BJ (cell line): ENCODE measurements around the gene NDUFA6. TPM values are rescaled to one million over a fixed set of nuclear protein-coding genes. Genes with fewer than 3 reads are reported as not detected.
"Not testable (repeated sequence)": the region's sequence is repeated elsewhere in the genome, so short reads cannot be mapped to it uniquely, and the experiment has no call there.

ENCODE experiments used
- CTCF ChIA-PET: fragments of 350-600 bp; formaldehyde crosslinking; extraction: SDS; loops from one replicate; lab custom pipeline; 2021; ENCODE audit warnings: antibody characterized with exemption, inconsistent platforms; lab: Yijun Ruan, JAX
- POLR2A ChIA-PET: fragments of 300-600 bp; sonication (Branson Sonifier 250); formaldehyde crosslinking; extraction: SDS; loops from one replicate; lab custom pipeline; 2021; ENCODE audit warnings: antibody characterized with exemption; lab: Charles Lee
- DNase-seq: peaks from one replicate; pipeline ENCODE4 v3.0.0-alpha.2; 2011; ENCODE audit warnings: low read depth
- H3K27me3 ChIP-seq: 2 replicates; pipeline ENCODE4 v1.6.0; 2011; ENCODE audit warnings: low read length; ENCODE audit not compliant: control insufficient read depth, insufficient read depth
- H3K36me3 ChIP-seq: 2 replicates; pipeline ENCODE4 v1.5.1; 2011; ENCODE audit warnings: low read length; ENCODE audit not compliant: control insufficient read depth, insufficient read depth
- H3K4me3 ChIP-seq: 2 replicates; pipeline ENCODE4 v1.5.1; 2011; ENCODE audit warnings: low read depth, mild to moderate bottlenecking, control low read depth, low read length
- polyA plus RNA-seq: library from polyadenylated mRNA; depleted of rRNA; stranded (reverse); fragments of >200 nt; gene quantifications from 2 replicates; pipeline ENCODE4 v1.2.3, GENCODE V29; 2011
- TF ChIP-seq, protein P1 (sequence below): IDR thresholded peaks from 2 replicates; pipeline ENCODE4 v1.5.1; 2011; ENCODE audit warnings: low read depth, mild to moderate bottlenecking, control low read depth, inconsistent platforms, low read length, moderate library complexity; ENCODE audit not compliant: insufficient read depth

Gene NDUFA6
- polyA plus RNA-seq, 1 experiment = 76.0 TPM

DNA sequence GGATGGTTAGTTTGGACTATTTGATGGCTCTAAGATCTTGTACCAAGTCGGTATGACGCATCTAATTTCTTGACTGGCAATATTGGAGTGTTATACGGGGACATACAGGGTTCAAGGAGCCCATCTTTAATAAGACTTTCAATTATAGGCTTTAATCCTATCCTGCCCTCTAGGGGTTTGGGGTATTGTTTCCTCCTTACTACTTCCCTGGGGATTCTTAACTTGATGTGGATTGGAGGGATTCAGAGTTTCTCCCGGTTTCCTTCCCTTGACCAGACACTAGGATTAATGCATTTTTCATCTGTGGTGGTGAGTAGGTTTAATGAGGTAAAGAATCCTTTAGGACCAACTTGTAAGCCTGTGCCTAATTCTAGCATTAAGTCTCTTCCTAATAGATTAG lies 21.2 kb upstream of the NDUFA6 start:
- Histone ChIP-seq H3K36me3 (no peaks in the 10 kb centered on the region), H3K4me3 (no peak overlapping the region), H3K27me3 (peaks cover 1% of the 10 kb centered on the region; the same call in 1 of the 2 replicates)
- ChIA-PET CTCF (no interaction called here), POLR2A (no interaction called here)
- TF ChIP-seq, protein P1, sequence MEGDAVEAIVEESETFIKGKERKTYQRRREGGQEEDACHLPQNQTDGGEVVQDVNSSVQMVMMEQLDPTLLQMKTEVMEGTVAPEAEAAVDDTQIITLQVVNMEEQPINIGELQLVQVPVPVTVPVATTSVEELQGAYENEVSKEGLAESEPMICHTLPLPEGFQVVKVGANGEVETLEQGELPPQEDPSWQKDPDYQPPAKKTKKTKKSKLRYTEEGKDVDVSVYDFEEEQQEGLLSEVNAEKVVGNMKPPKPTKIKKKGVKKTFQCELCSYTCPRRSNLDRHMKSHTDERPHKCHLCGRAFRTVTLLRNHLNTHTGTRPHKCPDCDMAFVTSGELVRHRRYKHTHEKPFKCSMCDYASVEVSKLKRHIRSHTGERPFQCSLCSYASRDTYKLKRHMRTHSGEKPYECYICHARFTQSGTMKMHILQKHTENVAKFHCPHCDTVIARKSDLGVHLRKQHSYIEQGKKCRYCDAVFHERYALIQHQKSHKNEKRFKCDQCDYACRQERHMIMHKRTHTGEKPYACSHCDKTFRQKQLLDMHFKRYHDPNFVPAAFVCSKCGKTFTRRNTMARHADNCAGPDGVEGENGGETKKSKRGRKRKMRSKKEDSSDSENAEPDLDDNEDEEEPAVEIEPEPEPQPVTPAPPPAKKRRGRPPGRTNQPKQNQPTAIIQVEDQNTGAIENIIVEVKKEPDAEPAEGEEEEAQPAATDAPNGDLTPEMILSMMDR = no peak
- DNase-seq = no peak

DNA sequence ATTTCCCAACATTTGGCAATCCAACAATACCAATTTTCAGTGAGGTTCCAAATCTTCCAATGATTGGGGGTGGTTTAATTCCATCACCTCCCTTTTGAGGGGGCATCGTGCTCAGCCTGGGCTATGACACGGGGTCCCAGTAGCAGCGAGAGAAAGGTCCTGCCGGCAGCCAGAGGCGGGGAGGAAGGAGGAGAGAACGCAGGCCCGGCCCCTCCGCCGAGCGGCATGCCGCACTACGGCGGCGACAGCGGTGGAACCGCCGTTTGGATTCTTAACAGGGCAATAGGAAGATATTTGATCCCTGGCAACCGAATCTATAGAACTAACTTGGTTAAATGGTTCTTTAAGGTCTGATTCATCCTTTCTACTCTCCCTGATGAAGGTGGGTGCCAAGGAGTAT lies 18.3 kb upstream of the NDUFA6 start:
- TF ChIP-seq, protein P1 = no peak
- ChIA-PET POLR2A (no interaction called here), CTCF (interaction anchor here (0.9 kb wide), 1 partner anchor 10 kb away, joined by 3 read pairs; no protein-coding TSS in a partner anchor)
- Histone ChIP-seq H3K27me3 (no peaks in the 10 kb centered on the region), H3K4me3 (no peak overlapping the region), H3K36me3 (no peaks in the 10 kb centered on the region)
- no peak for DNase-seq

DNA sequence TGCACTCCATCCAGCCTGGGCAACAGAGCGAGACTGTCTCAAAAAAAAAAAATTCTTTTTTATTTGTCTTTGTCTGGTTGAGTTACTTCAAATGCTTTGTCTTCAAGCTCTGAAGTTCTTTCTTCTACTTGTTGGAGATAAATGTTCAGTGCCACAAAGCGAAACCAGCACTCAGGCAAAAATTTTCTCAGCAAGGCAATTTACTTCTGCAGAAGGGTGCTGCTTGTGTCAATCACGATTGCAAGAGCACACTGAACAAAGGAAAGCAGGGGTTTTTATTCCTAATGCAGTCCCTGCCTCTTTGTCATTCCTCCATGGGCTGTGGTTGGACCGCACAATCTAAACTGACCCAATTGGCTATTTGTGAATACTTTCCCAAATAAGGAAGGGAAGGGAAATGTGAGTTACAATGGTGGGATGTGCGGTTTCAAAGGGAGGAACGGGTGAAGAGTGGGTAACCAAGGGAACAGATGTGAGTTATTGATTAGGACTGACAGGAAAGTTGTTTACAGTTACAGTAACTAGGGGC lies 13.8 kb upstream of the NDUFA6 start:
- H3K4me3 ChIP-seq, H3K36me3 ChIP-seq, DNase-seq, POLR2A ChIA-PET, H3K27me3 ChIP-seq: not testable (repeated sequence)
- CTCF ChIA-PET = interaction anchor here (1.6 kb wide), 1 partner anchor 14 kb away, joined by 5 read pairs; the partner anchor contains the start of gene NDUFA6

DNA sequence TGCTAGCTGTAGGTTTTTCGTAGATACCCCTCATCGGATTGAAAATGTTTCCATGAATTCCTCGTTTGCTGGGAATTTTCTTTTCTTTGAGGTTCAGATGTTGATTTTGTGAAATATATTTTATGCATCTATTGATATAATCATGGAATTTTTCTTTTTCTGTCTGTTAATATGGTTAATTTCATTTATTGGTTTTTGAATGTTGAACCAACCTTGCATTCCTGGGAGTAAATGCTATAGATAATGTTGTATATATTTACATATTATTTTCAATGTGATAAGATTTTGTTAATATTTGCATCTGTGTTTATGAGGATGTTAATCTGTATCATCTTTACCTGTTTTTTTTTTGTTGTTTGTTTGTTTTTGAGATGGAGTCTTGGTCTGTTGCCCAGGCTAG lies 10.6 kb upstream of the NDUFA6 start:
- Histone ChIP-seq H3K36me3 (no peaks in the 10 kb centered on the region), H3K27me3 (no peaks in the 10 kb centered on the region), H3K4me3 (no peak overlapping the region)
- ChIA-PET POLR2A (no interaction called here), CTCF (interaction anchor here (0.6 to 4.1 kb wide), 3 partner anchors 10 to 219 kb away, joined by 3 to 21 read pairs (median 5); partner anchors contain the start of gene NDUFA6)
- DNase-seq = no peak
- TF ChIP-seq, protein P1 = no peak

DNA sequence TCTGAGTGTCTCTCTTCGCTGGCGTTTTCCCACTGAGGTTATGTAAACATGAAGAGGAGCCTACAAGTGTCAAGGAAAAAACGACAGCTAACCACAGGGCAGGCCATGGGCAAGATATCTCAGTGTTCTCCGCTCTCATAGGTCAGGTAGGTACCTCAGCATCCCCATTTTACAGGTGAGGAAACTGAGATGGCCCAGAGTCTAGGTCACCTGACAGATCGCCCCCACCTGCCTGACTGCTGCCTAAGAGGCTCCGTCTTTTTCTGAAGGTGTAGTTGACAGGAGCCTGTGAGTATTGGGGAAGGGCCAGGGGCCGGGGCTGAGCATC lies 847 bp upstream of the NDUFA6 start:
- Histone ChIP-seq H3K36me3 (no peaks in the 10 kb centered on the region; the same call in 1 of the 2 replicates), H3K27me3 (no peaks in the 10 kb centered on the region), H3K4me3 (peak overlapping the region; percentile 50)
- DNase-seq = no peak
- POLR2A ChIA-PET = no interaction called here
- CTCF ChIA-PET = interaction anchor here (0.9 to 5.1 kb wide), 20 partner anchors 9 to 382 kb away, joined by 3 to 46 read pairs (median 5); partner anchors contain the start of genes NFAM1 and SMDT1
- TF ChIP-seq, protein P1 = no peak

DNA sequence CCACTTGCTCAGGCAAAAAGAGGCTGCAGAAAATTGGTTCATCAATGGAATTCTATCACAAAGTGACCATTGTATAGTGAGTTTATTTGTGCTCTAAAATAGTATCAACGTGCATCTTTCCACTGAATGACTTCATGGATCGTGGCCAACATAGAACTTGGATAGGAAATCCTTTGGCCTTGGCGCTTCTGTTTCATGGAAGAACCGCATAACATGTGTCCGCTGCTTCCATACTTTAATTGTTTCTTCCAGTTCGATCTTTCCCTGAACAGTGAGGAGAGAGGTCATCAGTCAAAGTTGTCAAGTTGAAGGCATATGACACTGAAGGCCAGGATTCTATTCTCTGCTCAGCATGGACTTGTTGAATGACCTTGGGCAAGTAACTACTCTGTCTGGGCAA lies 4.5 kb downstream of the NDUFA6 start:
- H3K4me3 ChIP-seq = no peak overlapping the region
- no peaks in the 10 kb centered on the region for H3K27me3 ChIP-seq
- ChIA-PET CTCF (interaction anchor here (1.0 to 1.3 kb wide), 2 partner anchors 16 to 358 kb away, joined by 3 read pairs; no protein-coding TSS in a partner anchor), POLR2A (no interaction called here)
- H3K36me3 ChIP-seq = peaks cover 8% of the 10 kb centered on the region
- TF ChIP-seq, protein P1 = no peak
- no peak for DNase-seq
